A673 (cell line): ENCODE data around the gene RALGAPB. TPM values are rescaled to one million over a fixed set of nuclear protein-coding genes. Genes with fewer than 3 reads are reported as not detected.

ENCODE experiments used
- BruUV-seq: library from RNA; stranded (reverse); fragments of 400-500 nt; replicated peaks from 2 replicates; lab custom pipeline; 2021; lab: Mats Ljungman, UMichigan
- CTCF ChIA-PET: fragments of 300-600 bp; sonication (Branson Sonifier 250); formaldehyde crosslinking; loops from one replicate; lab custom pipeline; 2022; ENCODE audit warnings: antibody characterized with exemption; lab: Charles Lee
- POLR2A ChIA-PET: fragments of 300-600 bp; sonication (Branson Sonifier 250); formaldehyde crosslinking; loops from one replicate; lab custom pipeline; 2022; ENCODE audit warnings: antibody characterized with exemption; ENCODE audit not compliant: low non-redundant PET; lab: Charles Lee
- DNase-seq: peaks from one replicate; pipeline ENCODE4 v3.0.0-alpha.2; 2015; ENCODE audit warnings: low spot score
- H3K27ac ChIP-seq: fragments of 200-600 bp; sonication (generic); 2 replicates; pipeline ENCODE4 v1.5.1; 2016; ENCODE audit warnings: mixed run types, low read depth, mild to moderate bottlenecking, mixed read lengths, antibody characterized with exemption, low read length; ENCODE audit not compliant: poor library complexity, severe bottlenecking
- H3K27me3 ChIP-seq: fragments of 200-600 bp; sonication (generic); replicated peaks from 2 replicates; pipeline ENCODE4 v1.6.1; 2017; ENCODE audit warnings: mixed run types, low read depth, mild to moderate bottlenecking, mixed read lengths, antibody characterized with exemption, low read length; ENCODE audit not compliant: insufficient read depth, poor library complexity
- H3K36me3 ChIP-seq: fragments of 200-600 bp; sonication (generic); 2 replicates; pipeline ENCODE4 v1.6.1; 2016; ENCODE audit warnings: mixed run types, mild to moderate bottlenecking, mixed read lengths, antibody characterized with exemption, low read length; ENCODE audit not compliant: insufficient read depth, poor library complexity, severe bottlenecking
- H3K4me1 ChIP-seq: fragments of 200-600 bp; sonication (generic); 2 replicates; pipeline ENCODE4 v1.6.1; 2017; ENCODE audit warnings: mixed run types, mild to moderate bottlenecking, mixed read lengths, antibody characterized with exemption, low read length; ENCODE audit not compliant: insufficient read depth, poor library complexity, severe bottlenecking
- H3K4me3 ChIP-seq: fragments of 200-600 bp; sonication (generic); 2 replicates; pipeline ENCODE4 v1.5.1; 2016; ENCODE audit warnings: low read depth, mixed run types, mild to moderate bottlenecking, mixed read lengths, low read length; ENCODE audit not compliant: poor library complexity, severe bottlenecking
- H3K9me3 ChIP-seq: fragments of 200-600 bp; sonication (generic); 2 replicates; pipeline ENCODE4 v1.6.1; 2016; ENCODE audit warnings: mixed run types, low read depth, mild to moderate bottlenecking, mixed read lengths, antibody characterized with exemption, low read length; ENCODE audit not compliant: poor library complexity, severe bottlenecking
- CTCF ChIP-seq: fragments of 300-800, 200-600 bp; sonication (generic); conservative IDR thresholded peaks from 2 replicates; pipeline ENCODE4 v1.5.1; 2017; ENCODE audit warnings: low read depth, mild to moderate bottlenecking, antibody characterized with exemption, low read length, moderate library complexity, mixed read lengths
- EZH2 ChIP-seq: fragments of 200-600 bp; sonication (generic); IDR thresholded peaks from 2 replicates; pipeline ENCODE4 v1.6.1; 2017; ENCODE audit warnings: borderline replicate concordance, low read depth, mild to moderate bottlenecking, mixed read lengths, antibody characterized with exemption, low read length; ENCODE audit not compliant: poor library complexity, severe bottlenecking
- intact Hi-C: fragments of 100-400 bp; cut with micrococcal nuclease; formaldehyde crosslinking; loops from one replicate; pipeline ENCODE4 v1.10.0; 2022; ENCODE audit not compliant: unreplicated experiment
- total RNA-seq: library from RNA; stranded (reverse); gene quantifications from 2 replicates; pipeline ENCODE4 v1.2.3, GENCODE V29; 2021

RALGAPB gene
- total RNA-seq, 1 experiment from 2014 or later: 34.4 TPM

- no TSS peak for BruUV-seq
- POLR2A ChIA-PET: no interaction called here
- H3K4me1 ChIP-seq: no peaks in the 10 kb centered on the region
- intact Hi-C loops: no loop called here
- H3K36me3 ChIP-seq: peaks cover 11% of the 10 kb centered on the region
- no peaks in the 10 kb centered on the region for H3K9me3 ChIP-seq
- H3K27ac ChIP-seq: no peak overlapping the region
- no peak for DNase-seq
- H3K4me3 ChIP-seq: no peak overlapping the region
- CTCF ChIA-PET: no interaction called here
- no peaks in the 10 kb centered on the region for H3K27me3 ChIP-seq
- TF ChIP-seq CTCF (no peak), EZH2 (no peak)
Measured at GRCh38 chr20:38528167-38528566, 55.5 kb downstream of the RALGAPB start.

DNA sequence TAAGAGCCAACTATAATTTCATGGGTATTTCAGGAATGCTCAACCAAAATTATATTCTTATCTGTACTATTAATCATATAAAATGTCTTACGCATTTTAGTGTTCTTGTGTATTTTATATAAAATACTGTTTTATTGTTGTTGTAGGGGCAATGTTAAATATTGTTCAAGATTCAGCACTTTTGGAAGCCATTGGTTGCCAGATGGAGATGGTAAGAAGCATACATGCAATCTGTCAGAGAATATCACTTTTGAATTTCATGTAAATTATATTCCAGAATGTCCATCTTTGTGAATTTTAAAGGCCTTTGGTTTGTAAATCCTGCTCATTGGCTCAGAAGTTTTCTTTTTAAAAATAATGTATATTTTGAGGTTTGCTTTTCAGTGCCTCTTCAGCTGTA, 58.4 kb downstream of the RALGAPB start:
- no TSS peak for BruUV-seq
- peaks cover 7% of the 10 kb centered on the region for H3K36me3 ChIP-seq
- ChIA-PET CTCF (no interaction called here), POLR2A (no interaction called here)
- no peaks in the 10 kb centered on the region for H3K9me3 ChIP-seq
- no peak overlapping the region for H3K27ac ChIP-seq
- TF ChIP-seq EZH2 (no peak), CTCF (no peak)
- H3K4me1 ChIP-seq: no peaks in the 10 kb centered on the region
- intact Hi-C loops: no loop called here
- H3K4me3 ChIP-seq: no peak overlapping the region
- H3K27me3 ChIP-seq: no peaks in the 10 kb centered on the region
- no peak for DNase-seq

DNA sequence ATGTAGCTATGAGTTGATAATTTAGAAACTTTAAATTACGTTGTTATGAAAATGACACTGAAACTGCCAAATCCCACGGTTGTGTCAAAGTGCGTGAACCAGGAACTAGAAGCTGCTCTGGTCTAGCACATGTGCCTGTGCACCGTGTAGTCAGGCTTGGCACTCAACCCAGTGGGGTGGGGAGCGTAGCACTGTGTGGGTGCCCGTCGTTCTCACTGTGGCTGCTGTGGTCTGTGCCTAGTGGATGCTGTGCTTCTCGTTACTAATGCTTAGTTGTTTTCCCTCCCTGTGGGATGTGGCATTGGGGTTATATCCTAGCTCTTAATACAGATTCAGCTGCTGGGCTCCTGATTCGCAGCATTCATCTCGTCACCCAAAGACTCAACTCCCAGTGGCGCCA, 62.1 kb downstream of the RALGAPB start:
- Histone ChIP-seq H3K4me3 (no peak overlapping the region), H3K36me3 (peaks cover 24% of the 10 kb centered on the region), H3K9me3 (no peaks in the 10 kb centered on the region), H3K27ac (no peak overlapping the region), H3K27me3 (no peaks in the 10 kb centered on the region), H3K4me1 (no peaks in the 10 kb centered on the region)
- no peak for DNase-seq
- intact Hi-C loops: no loop called here
- CTCF ChIA-PET: no interaction called here
- no TSS peak for BruUV-seq
- POLR2A ChIA-PET: no interaction called here
- TF ChIP-seq EZH2: no peak
- TF ChIP-seq CTCF: no peak
